Esophagus muscularis mucosa (tissue), 4 donors: ENCODE measurements around the gene GPD1L. TPM values are rescaled to one million over a fixed set of nuclear protein-coding genes. Genes with fewer than 3 reads are reported as not detected.
A peak's percentile ranks its signal among the peaks of the same experiment; 100 is the strongest.

ENCODE experiments used
- DNase-seq: peaks from one replicate; pipeline ENCODE4 v3.0.0-alpha.2; 2017; ENCODE audit errors: extremely low spot score
- H3K27ac ChIP-seq, 4 donors: fragments of 200-600 bp; sonication (generic); replicated peaks in 1 of 4; 1 replicate in 3 of 4; 2 replicates in 1 of 4; pipeline ENCODE4 v1.5.1; 2016 to 2019; ENCODE audit warnings: mild to moderate bottlenecking in 1 of 4
- H3K27me3 ChIP-seq, 4 donors: fragments of 200-600 bp; sonication (generic); one replicate each; pipeline versions ENCODE4 v1.5.1 to v1.6.0; 2016 to 2019
- H3K36me3 ChIP-seq, 4 donors: fragments of 200-600 bp; sonication (generic); one replicate each; pipeline ENCODE4 v1.5.1; 2016 to 2019
- H3K4me1 ChIP-seq, 4 donors: fragments of 200-600 bp; sonication (generic); one replicate each; pipeline ENCODE4 v1.5.1; 2016 to 2019
- H3K4me3 ChIP-seq, 4 donors: fragments of 200-600 bp; sonication (generic); 1 replicate in 2 of 4; 2 replicates in 2 of 4; pipeline ENCODE4 v1.5.1; 2016 to 2019; ENCODE audit warnings: mild to moderate bottlenecking in 4 of 4, moderate library complexity in 1 of 4
- H3K9me3 ChIP-seq, 4 donors: fragments of 200-600 bp; sonication (generic); 1 replicate in 3 of 4; 2 replicates in 1 of 4; pipeline ENCODE4 v1.5.1; 2016 to 2019
- EP300 ChIP-seq: sonication (generic); formaldehyde crosslinking; IDR thresholded peaks from one replicate; pipeline ENCODE4 v1.6.1; 2017; ENCODE audit warnings: antibody characterized with exemption
- POLR2A ChIP-seq: fragments of 450-650 bp; IDR thresholded peaks from one replicate; pipeline ENCODE4 v1.6.1; 2017; ENCODE audit warnings: antibody characterized with exemption, moderate library complexity, mild to moderate bottlenecking, low read depth
- POLR2AphosphoS5 ChIP-seq, 2 donors: sonication (generic); formaldehyde crosslinking; IDR thresholded peaks; one replicate each; pipeline ENCODE4 v1.6.1; 2017; ENCODE audit warnings: antibody characterized with exemption in 2 of 2
- WGBS: methylation state at CpG from one replicate; pipeline ENCODE4 v1.1.5; 2018; 5-methylcytosine and 5-hydroxymethylcytosine counted together
- intact Hi-C: fragments of 100-400 bp; cut with DNase I; formaldehyde crosslinking; loops from one replicate; pipeline ENCODE4 v1.15.1; 2023
- total RNA-seq, 4 donors: library from RNA; depleted of rRNA; stranded (reverse); fragments of >200 nt; gene quantifications; one replicate each; pipeline versions ENCODE4 v1.1.0 to v1.2.1, GENCODE V29; 2016
- TF ChIP-seq, protein P1 (sequence below), 3 experiments: fragments of 200-600 bp in 2 of 3; fragments of 450-650 bp in 1 of 3; sonication (generic) in 2 of 3; IDR thresholded peaks; one replicate each; pipeline ENCODE4 v1.5.1; 2017 to 2019; ENCODE audit warnings: antibody characterized with exemption in 3 of 3, mild to moderate bottlenecking in 2 of 3, moderate library complexity in 1 of 3

Gene GPD1L
- total RNA-seq, 4 donors from 2014 or later: 75.6 to 117 (median 79.7) TPM

DNA sequence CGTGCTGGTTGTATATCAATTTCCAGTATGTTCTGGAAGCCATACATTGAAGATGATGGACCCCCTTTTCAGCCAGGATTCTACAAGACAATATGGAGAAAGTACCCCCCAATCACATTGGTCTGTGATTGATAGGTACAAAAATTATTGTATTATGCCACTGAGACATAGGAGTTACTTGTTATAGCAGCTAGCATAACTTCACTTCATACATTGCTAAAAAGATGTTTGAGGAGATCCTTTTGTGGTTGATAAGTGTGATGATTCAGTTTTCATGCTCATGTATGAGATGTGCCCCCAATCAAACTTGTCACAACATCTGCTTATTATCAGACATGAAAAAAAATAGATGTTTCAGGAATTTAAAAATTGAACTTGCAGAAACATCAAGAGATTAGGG lies 66.0 kb downstream of the GPD1L start:
- Histone ChIP-seq H3K36me3 (peaks cover 7 to 16% (median 13%) of the 10 kb centered on the region in 4 donors), H3K4me1 (peaks cover 0 to 6% (median 0%) of the 10 kb centered on the region in 4 donors), H3K27ac (no peak overlapping the region), H3K9me3 (peaks cover 0 to 17% (median 11%) of the 10 kb centered on the region in 4 donors), H3K4me3 (no peak overlapping the region), H3K27me3 (no peaks in the 10 kb centered on the region)
- 94% methylated on average over 1 of the region's 1 CpG for WGBS
- intact Hi-C loops: loop anchor here (10.0 kb wide), 1 partner anchor 122 kb away; no protein-coding TSS in a partner anchor
- TF ChIP-seq POLR2A (no peak), POLR2AphosphoS5 (IDR thresholded peaks at IDR 0.05) (no peak), EP300 (no peak)
- TF ChIP-seq, protein P1, sequence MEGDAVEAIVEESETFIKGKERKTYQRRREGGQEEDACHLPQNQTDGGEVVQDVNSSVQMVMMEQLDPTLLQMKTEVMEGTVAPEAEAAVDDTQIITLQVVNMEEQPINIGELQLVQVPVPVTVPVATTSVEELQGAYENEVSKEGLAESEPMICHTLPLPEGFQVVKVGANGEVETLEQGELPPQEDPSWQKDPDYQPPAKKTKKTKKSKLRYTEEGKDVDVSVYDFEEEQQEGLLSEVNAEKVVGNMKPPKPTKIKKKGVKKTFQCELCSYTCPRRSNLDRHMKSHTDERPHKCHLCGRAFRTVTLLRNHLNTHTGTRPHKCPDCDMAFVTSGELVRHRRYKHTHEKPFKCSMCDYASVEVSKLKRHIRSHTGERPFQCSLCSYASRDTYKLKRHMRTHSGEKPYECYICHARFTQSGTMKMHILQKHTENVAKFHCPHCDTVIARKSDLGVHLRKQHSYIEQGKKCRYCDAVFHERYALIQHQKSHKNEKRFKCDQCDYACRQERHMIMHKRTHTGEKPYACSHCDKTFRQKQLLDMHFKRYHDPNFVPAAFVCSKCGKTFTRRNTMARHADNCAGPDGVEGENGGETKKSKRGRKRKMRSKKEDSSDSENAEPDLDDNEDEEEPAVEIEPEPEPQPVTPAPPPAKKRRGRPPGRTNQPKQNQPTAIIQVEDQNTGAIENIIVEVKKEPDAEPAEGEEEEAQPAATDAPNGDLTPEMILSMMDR (IDR thresholded peaks at IDR 0.05): no peak
- no peak for DNase-seq

DNA sequence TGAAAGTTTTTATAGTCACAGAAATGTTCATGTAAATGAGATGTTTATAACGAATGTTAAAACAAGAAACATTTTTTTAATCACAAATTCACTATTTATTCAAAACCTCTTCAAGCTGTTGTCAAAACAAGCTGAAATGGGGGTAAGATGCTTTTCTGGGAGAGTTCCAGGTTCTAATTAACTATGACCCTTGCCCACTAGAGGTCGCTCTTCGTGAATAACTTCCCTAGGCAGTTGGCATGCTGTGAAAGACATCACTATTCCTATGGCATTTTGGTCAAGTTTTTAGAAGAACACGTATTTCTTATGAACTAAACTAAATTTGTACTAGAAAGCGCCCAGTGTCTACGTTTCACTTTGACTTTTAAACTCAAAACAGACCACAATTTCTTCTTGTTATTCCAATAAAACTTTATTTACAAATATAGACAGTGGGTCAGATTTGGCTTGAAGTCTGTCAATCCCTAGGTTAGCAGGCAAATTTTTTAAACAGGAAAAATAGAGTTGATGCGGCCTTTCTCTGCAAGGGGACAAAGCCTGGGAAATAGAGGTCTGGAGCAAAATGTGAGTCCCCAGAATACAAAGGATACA lies 69.3 kb downstream of the GPD1L start:
- WGBS: 40% methylated on average over 7 of the region's 7 CpGs

DNA sequence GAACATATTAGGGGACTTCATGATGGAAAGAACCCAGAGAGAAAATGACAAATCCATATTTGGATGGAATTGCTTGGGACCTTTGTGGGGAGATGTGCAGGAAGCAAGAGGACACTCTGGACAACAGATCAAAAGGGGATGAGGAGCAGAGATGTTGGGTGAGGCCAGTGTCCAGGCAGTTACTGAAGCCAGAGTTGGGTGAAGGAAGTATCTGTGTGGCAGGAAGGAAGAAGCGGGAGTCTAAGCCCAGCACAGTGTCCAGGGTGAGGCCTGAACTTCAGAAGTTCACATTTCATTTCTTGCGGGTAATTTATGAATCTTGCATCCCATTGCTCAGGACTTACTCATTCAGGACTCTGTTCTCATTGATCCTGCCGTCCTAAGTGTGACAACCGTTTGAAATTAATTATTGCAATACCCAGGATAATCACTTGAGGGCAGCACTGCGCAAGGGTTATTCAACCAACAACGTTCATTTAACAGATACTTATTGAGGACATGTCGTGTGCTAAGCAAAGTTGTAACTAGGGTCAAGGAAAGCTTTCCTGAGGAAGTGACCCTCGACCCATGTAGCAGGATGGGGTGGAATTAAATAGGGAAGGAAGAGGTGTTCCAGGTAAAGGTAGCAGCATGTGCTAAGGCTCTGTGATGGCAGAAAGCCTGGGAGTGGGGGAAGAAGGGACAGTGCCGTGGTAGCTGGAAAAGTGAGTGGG lies 70.7 kb downstream of the GPD1L start:
- H3K36me3 ChIP-seq: no peaks in the 10 kb centered on the region
- 32% methylated on average over 9 of the region's 9 CpGs for WGBS

More for the DNA sequence above, 69.3 kb downstream of the GPD1L start:
- H3K9me3 ChIP-seq: peaks cover 0 to 15% (median 11%) of the 10 kb centered on the region in 4 donors
- intact Hi-C loops: loop anchor here (10.0 kb wide), 1 partner anchor 119 kb away; no protein-coding TSS in a partner anchor
- DNase-seq: no peak
- H3K4me3 ChIP-seq: no peak overlapping the region
- H3K36me3 ChIP-seq: no peaks in the 10 kb centered on the region
- TF ChIP-seq EP300: no peak
- TF ChIP-seq, protein P1 (IDR thresholded peaks at IDR 0.05): peak; percentile 34 to 52 (median 36)
- no peak for TF ChIP-seq POLR2A
- no peak for TF ChIP-seq POLR2AphosphoS5 (IDR thresholded peaks at IDR 0.05)
- H3K4me1 ChIP-seq: peaks cover 0 to 13% (median 3%) of the 10 kb centered on the region in 4 donors
- no peak overlapping the region for H3K27ac ChIP-seq
- H3K27me3 ChIP-seq: no peaks in the 10 kb centered on the region

DNA sequence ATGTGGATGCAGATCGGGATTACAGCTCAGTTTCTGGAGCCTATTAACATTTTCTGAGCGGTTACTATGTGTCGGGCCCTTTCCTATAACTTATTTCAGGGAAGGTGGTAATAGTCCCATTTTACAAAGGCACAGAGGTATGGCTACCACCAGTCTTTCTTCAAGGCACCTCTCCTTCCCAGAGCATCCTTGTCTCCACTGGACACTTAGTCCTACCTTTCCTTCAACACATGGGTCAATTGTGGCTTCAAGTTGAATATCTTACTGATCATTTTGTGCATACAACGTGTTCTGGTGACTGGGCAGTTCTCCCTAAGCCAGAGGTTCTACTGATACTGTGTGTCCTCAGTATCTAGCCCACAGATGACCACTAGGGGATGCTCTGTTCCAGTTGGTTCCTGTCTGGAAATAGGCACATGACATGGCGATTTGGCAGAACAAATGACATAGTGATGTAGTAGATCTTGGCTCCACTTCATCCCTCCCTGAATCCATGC lies 71.3 kb downstream of the GPD1L start:
- H3K27me3 ChIP-seq: no peaks in the 10 kb centered on the region
- H3K4me3 ChIP-seq: no peak overlapping the region
- DNase-seq: no peak
- TF ChIP-seq, protein P1 (IDR thresholded peaks at IDR 0.05): peak; percentile 33 to 58 (median 46)
- TF ChIP-seq POLR2A (no peak), POLR2AphosphoS5 (IDR thresholded peaks at IDR 0.05) (peak in 1 of 2 donors; percentile 10), EP300 (no peak)
- H3K36me3 ChIP-seq: no peaks in the 10 kb centered on the region
- WGBS: 48% methylated on average over 5 of the region's 5 CpGs
- H3K4me1 ChIP-seq: peaks cover 0 to 13% (median 3%) of the 10 kb centered on the region in 4 donors
- intact Hi-C loops: loop anchor here (10.0 kb wide), 1 partner anchor 117 kb away; no protein-coding TSS in a partner anchor
- H3K9me3 ChIP-seq: no peaks in the 10 kb centered on the region
- no peak overlapping the region for H3K27ac ChIP-seq

More for the DNA sequence above, 70.7 kb downstream of the GPD1L start:
- no peak for DNase-seq
- peaks cover 0 to 1% (median 0%) of the 10 kb centered on the region in 4 donors for H3K9me3 ChIP-seq
- intact Hi-C loops: loop anchor here (10.0 kb wide), 1 partner anchor 118 kb away; no protein-coding TSS in a partner anchor
- TF ChIP-seq EP300: no peak
- no peak for TF ChIP-seq POLR2A
- no peak for TF ChIP-seq POLR2AphosphoS5 (IDR thresholded peaks at IDR 0.05)
- TF ChIP-seq, protein P1 (IDR thresholded peaks at IDR 0.05): peak; percentile 42 to 61 (median 46)
- H3K27me3 ChIP-seq: no peaks in the 10 kb centered on the region
- H3K4me1 ChIP-seq: peaks cover 0 to 13% (median 3%) of the 10 kb centered on the region in 4 donors
- no peak overlapping the region for H3K27ac ChIP-seq
- no peak overlapping the region for H3K4me3 ChIP-seq
